CD4-positive, alpha-beta T cell treated with Interleukin-4 for 1 hour (primary cell): Measurements from ENCODE around the gene SNU13.
"Not testable (repeated sequence)": the region's sequence is repeated elsewhere in the genome, so short reads cannot be mapped to it uniquely, and the experiment has no call there.

ENCODE experiments used
- DNase-seq, 2 donors: peaks; one replicate each; pipeline ENCODE4 v3.0.0-alpha.2; 2020 to 2022

The SNU13 gene

DNA sequence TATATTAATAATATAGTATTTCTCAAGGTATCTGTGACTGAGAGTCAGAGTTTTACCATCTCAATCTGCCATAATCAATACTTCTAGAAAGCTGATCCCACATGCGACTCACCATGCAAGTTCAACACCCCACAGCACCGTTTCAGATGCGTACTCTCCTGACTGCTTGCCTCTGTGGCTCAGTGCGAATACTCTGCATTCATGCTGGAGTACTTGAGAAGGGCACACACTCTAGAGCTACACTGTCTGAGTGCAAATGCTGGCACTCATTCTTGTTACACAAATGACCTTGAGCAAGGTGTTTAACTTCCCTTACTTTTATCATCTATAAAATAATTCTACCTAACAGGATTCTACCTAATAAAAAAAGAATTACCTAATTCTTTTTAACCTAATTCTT is 12.5 kb downstream of the SNU13 start:
- no peak for DNase-seq

DNA sequence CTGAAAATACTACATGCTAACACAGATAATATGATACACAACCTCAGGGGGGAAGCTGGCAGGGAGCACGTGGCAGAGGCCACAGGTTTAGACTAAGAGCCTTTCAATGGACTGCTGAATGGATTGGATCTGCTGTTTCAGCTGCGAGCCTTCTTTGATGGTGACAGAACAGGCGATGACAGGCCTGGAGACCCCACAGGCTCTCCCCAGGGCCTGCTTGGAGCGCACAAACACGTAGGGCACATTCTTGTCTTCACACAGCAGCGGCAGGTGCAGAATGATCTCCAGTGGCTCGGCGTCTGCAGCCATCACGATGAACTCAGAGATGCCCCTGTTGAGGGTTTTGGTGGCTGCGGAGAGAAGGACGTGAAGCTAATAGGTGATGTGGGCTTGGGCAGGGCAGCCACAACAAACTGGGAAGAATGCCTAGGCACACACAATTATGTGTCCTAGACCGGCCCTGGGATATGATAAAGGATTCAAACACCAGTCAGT is 13.8 kb downstream of the SNU13 start:
- DNase-seq, result no peak

DNA sequence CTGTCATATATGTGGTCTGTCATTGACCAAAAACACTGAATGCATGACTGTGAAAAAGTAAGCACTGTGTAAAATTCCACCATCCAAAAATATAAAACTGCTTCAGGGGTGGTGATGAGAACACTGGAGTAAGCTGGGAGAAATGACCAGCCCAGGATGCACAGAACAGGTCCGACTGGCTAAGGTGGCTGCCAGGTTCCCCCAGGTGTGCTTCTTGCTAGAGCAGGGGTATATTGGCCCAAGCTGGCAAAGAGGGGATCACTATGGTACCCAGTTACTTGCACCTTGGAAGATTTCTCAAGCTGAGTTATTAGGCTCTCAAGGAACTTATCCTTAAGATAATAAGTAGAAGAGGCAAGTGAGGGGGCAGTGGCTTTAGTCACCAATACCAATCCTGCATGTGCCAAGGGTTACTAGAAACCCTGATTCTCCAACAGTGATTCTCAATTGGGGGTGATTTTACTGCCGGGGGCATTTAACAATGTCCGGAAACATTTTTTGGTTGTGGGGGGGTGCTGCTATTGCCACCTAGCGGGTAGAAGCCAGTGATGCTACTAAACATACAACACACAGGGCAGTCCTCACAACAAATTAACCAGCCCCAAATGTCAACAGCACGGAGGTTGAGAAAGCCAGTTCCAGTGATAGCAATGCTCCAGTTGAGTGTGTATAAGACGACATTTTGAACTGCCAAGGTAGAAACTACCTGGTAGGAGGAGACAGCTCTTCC is 15.7 kb downstream of the SNU13 start:
- peak in 1 of 2 donors; percentile 10 for DNase-seq

DNA sequence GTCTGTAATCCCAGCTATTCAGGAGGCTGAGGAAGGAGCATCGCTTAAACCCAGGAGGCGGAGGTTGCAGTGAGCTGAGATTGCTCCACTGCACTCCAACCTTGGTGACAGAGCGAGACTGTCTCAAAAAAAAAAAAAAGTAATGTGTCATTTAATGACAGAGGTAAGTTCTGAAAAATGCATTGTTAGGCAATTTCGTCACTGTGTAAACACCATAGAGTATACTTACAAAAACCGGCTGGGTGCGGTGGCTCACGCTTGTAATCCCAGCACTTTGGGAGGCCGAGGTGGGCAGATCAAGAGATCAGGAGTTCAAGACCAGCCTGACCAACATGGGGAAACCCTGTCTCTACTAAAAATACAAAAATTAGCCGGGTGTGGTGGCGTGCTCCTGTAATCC is 16.6 kb downstream of the SNU13 start:
- not testable (repeated sequence) for DNase-seq

DNA sequence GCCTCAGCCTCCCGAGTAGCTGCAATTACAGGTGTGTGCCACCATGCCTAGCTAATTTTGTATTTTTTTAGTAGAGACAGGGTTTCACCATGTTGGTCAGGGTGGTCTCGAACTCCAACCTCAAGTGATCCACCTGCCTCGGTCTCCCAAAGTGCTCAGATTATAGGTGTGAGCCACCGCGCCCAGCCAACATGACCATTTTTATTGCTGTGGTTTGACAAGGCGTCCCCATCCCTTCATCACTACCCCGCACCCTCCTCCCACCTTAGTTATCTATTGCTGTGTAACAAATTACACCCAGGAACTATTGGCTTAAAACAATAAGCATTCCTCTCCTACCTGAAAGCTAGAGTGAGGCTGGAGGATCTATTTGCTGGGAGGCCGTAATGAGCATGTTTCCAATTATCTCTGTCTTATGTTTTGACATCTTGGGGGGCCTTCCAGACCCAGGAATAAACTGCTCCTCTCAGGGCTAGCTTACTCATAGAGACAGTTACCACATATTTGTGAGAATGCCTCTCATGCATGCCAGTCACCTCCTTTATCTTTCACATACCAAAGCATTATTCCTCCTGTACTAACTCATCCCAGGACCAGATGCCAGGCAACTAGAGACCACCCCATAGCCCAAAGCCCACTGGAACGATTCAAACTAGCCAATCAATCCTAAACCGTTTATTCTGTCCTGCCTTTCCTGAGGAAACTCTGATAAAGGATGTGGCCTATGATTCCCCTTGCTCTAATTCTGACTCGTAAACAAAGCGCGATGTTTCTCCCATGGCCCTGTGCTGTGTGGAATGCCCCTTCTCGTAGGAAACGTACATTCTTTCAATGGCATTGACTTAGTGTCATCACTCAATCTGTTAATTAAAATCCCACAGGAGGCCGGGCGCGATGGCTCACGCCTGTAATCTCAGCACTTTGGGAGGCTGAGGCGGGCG is 19.4 kb downstream of the SNU13 start:
- DNase-seq, result no peak

DNA sequence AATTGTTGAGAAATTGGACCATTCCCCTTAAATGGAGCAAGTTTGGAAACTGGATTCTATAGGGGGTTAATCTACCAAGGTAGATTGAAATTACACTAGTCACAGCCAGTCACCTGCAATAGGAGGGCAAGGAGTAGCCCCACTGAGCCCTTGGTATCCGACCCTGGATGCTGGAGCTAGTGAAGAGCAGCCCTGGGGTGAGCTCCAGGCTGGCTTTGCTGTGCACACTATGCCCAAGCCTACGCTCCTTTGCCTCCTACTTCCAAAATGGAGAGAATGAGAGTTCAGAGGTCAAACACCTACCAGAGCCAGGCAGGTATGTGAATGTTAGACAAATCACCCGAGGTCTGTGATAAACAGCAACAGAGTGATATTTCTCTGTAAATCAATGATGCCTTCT is 23.7 kb downstream of the SNU13 start:
- no peak for DNase-seq

DNA sequence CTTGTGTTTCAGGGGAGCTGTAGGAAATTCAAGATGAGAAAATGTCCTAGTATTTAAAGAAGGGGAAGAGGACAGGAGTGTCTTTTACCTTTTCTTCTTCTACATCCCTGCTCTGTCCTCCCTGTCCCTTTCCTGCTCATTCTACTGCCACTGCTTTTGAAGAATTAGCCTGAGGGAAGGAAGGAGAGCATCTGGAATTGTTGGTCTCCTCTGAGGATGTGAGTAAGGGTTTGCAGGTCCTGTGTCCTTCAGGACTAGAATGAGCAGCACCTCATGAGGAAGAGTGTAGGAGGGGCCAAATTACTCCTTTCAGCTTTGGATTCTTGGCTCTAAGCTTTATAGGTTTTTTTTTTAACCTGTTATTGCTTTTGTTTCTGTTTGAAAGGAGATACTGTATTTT is 24.2 kb downstream of the SNU13 start:
- no peak for DNase-seq

DNA sequence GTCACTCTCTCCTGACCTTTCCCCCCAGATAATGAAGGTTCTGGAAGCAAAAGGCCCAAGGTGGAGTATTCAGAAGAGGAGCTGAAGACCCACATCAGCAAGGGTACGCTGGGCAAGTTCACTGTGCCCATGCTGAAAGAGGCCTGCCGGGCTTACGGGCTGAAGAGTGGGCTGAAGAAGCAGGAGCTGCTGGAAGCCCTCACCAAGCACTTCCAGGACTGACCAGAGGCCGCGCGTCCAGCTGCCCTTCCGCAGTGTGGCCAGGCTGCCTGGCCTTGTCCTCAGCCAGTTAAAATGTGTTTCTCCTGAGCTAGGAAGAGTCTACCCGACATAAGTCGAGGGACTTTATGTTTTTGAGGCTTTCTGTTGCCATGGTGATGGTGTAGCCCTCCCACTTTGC is 25.1 kb downstream of the SNU13 start:
- DNase-seq, result not testable (repeated sequence)

DNA sequence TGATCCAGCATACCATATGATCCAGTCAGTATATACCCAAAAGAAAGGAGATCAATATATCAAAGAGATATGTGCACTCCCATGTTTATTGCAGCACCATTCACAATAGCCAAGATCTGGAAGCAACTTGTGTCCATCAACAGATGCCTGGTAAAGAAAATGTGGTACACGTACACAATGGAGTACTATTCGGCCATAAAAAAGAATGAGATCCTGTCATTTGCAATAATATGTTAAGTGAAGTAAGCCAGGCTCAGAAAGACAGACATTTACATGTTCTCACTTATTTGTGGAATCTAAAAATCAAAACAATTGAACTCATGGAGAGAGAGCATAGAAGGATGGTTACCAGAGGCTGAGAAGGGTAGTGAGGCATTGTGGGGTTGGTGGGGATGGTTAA is 27.0 kb downstream of the SNU13 start:
- no peak for DNase-seq

DNA sequence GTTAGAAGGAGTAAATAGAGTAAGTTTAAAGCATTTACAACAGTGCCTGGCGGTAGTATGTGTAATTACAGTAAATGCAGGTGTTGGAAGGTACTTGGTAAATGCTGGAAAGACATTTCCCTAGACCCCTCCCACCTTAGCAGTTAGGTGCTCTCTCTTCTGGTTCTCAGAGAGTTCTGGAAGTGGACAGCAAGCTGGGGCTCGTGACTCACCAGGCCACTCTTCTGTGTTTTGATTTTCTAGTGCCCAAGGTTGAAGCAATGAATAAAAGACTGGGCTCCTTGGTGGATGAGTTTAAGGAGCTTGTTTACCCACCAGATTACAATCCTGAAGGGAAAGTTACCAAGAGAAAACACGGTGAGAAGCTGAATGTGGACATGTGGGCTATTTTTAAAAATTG is 27.6 kb downstream of the SNU13 start:
- no peak for DNase-seq

DNA sequence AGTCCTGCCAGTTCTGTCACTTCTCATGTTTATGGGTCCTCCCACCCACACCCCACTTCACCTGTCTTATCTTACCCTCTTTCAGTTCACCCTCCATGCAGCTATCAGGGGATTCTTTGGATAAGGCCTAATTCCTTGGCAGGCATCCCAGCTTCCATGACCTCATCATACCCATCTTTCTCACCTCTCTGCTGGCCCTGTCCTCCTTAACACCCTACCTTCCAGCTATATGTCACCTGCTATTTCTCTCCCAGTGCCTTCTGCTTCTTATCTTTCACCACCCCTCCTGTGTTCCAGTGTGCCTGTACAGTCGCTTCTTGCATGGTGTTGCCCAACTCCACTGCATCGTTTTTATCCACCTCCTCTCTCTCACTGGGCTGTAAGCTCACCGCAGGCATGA is 28.3 kb downstream of the SNU13 start:
- DNase-seq, result no peak

DNA sequence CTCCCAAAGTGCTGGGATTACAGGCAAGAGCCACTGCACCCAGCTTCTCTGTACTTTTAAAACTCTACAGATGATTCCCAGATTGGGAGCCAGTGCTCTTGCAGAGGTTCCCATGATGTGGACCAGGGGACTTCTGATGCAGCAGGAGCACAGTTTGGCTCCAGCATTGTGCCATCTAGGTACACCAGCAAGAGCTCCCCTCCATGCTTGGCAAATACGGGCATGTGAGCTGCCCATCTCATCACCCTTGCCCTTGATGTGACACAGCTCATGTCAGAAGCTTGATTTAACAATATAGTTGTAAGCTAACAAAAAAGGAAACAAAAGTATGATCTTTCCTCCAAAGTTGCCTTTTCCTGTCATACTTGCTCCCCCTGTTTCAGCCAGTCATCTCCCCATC is 28.7 kb downstream of the SNU13 start:
- no peak for DNase-seq

DNA sequence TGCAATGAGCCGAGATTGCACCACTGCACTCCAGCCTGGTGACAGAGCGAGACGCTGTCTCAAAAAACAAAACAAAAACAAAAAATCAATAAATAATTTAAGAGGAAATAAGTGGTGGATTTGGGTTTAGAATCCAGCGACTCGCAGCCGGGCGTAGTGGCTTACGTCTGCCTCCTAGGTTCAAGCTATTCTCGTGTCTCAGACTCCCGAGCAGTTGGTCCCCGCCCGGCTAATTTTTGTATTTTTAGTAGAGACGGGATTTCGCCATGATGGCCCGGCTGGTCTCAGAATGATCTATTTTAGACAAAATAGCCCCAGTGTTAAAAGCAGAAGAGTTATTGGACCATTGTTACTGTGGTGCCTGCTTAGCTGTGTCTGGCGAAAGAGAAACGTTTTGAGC is 29.8 kb downstream of the SNU13 start:
- DNase-seq, result no peak

DNA sequence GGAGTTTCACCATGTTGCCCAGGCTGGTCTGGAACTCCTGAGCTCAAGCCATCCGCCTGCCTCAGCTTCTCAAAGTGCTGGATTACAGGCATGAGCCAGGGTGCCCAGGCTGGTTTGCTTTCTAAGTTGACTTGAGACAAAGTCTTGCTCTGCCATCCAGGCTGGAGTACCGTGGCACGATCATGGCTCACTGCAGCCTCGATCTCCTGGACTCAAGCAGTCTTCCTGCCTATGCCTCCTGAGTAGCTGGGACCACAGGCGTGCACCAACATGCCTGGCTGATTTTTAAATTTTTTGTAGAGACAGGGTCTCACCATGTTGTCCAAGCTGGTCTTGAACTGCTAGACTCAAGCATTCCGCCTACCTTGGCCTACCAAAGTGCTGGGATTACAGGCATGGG is 31.0 kb downstream of the SNU13 start:
- DNase-seq, result no peak

DNA sequence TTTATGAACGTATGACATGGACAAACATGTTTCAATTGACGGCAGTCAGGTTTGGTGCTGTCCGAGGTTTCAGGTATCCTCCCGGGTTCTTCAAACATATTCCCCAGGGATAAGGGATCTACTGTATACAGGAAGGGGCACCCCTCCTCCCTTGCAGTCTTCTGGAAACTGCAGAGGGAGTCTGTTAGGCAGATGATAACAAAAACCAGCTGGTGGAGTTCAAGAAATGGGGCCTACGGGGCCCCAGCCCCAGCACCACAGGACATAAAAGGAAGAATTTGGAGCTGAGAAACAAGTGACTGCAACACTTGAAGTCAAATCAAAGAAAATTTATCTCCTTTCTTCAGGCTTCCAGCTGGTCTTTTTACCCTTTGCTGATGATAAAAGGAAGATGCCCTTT is 32.1 kb downstream of the SNU13 start:
- no peak for DNase-seq

DNA sequence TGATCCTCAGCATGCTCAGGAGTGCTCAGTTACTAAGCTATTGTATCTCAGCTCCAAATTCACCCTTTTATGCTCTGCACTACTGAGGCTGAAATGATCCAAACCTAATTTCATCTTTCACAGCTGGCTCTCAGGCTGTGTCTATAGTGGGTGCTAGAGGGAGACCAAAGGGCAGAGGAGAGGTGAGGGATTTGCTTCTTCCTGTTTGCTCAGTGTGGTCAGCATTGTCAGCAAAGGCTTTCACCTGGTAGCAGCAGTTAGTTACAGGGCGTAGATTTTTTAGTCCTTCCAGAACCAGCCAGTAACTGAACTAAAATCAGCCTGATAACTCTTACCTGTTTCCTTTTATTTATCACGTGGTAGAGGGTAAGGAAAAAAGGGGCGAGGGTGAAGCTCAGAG is 34.3 kb downstream of the SNU13 start:
- DNase-seq, result no peak

DNA sequence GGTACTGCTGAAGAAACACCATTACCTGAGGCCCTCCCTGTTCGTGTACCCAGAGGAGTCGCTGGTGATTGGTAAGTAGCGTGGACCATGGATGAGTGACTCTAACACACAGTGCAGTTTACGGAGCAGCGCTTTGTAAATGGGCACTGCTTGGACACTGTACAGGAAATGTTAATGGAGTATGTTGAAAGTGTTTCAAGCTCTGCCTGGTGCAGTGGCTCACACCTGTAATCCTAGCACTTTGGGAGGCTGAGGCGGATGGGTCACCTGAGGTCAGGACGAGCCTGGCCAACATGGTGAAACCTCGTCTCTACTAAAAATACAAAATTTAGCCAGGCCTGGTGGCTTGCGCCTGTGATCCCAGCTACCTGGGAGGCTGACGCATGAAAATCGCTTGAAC is 37.8 kb downstream of the SNU13 start:
- no peak for DNase-seq

DNA sequence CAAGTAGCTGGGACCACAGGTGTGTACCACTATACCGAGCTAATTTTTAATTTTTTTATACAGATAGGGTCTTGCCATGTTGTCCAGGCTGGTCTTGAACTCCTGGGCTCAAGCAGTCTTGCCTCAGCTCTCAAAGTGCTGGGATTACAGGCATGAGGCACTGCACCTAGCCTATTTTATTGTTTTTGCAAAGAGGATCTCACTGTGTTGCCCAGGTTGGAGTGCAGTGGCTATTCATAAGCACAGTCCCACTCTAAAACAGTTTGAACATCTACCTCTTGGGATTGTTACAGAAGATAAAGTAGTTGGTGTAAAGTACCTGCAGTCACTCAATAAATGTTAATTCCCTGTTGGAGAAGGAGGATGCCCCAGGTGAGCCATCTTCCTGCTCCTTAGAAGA is 38.4 kb downstream of the SNU13 start:
- DNase-seq, result no peak

DNA sequence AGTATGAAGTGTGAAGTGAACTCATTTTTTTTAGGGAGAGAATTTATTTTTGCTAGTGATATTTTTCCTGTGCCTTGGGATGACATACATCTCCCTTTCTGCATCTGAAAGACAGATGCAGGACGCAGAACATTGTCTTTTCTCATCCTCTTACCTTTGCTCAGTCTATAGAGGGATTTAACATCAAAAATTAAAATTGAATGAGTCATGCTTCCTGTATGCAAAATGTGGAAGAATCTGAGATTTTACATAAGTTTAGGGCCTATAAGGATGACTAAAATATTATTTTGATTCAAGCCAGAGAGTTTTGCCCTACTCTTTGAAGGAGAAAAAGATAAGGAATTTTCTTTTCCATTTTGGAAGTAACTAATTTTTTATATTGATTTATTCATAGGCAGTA is 40.2 kb downstream of the SNU13 start:
- DNase-seq, result no peak

DNA sequence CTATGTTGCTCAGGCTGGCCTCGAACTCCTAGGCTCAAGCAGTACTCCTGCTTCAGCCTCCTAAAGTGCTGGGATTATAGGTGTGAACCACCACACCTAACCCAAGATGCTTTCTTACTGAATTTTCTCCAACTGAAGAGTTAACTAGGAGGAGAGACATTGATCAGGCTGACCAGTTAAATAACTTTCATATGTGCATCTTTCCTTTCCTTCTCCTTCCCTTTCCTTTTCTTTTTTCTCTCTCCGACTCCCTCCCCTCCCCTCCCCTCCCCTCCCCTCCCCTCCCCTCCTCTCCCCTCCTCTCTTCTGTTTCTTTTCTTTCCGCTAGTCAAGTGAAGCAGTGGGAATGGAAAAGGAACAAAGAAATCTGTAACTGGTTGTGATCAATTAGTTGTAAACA is 40.9 kb downstream of the SNU13 start:
- DNase-seq, result no peak

DNA sequence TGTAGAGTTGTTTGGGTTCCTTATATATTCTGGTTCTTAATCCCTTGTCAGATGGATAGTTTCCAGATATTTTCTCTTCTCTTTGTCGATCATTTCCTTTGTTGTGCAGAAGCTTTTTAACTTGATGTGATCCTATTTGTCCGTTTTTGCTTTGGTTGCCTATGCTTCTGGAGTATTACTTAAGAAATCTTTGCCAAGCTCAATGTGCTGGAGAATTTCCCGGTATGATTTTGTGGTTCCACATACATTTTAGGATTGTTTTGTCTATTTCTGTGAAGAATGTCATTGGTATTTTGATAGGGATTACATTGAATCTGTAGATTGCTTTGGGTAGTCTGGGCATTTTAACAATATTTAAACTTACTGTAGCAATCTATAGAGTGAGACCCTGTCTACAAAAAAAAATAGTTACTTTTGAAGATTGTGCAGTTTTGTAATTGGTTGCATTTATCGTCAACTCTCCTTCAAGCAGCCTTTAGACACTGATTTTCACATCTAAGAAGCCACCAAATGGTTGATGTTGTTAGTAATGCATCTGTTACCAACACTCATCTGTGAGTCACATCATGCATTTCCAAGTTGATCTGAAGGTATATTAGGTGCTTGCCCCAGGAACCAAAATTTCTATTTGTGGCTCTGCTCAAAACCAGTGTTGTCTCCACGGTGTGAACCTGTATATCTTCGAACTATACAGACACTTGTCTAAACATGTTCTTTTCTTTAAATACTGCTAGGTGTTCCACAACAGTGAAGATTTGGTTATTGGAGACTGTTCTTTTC is 46.1 kb downstream of the SNU13 start:
- DNase-seq, result no peak

DNA sequence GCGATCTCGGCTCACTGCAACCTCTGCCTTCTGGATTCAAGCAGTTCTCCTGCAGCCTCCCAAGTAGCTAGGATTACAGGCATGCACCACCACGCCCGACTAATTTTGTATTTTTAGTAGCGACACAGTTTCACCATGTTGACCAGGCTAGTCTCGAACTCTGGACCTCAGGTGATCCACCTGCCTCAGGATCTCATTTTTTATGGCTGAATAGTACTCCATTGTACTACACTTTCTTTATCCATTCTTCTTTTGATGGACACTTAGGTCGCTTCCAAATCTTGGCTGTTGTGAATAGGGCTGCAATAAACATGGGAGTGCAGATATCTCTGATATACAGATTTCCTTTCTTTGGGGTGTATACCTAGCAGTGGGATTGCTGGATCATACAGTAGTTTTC is 46.8 kb downstream of the SNU13 start:
- DNase-seq, result no peak

DNA sequence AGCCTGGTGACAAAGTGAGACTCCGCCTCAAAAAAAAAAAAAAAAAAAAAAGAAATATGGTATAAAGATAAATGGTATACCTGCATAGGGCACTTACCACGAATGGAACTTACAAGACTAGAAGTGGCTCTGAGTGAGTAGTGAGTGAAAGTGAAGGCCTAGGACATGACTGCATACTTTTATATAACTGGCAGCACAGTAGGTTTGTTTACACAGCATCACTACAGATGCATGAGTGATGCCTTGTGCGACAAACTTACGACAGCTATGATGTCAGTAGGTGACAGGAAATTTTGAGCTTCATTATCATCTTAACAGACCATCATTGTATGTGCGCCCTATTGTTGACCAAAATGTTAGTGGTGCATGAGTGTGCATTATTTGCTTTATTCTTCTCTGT is 49.9 kb downstream of the SNU13 start:
- DNase-seq, result no peak
